ENCODE measurements around the gene PRPF40A. TPM values are rescaled to one million over a fixed set of nuclear protein-coding genes. Genes with fewer than 3 reads are reported as not detected.

The PRPF40A gene
- total and polyA plus RNA-seq, 2 of the 8 experiments (the other 6 are each of a cell fraction or from before 2014, with no cell fraction given) = 85.5 to 176 TPM

GRCh38 chr2:152738438-152738837 is 21.2 kb upstream of the PRPF40A start:
- Histone ChIP-seq H3K4ac (replicated peaks; ENCODE audit: insufficient read length, low read depth, low read length) (no peak overlapping the region), H3K23ac (ENCODE audit: insufficient read length) (no peak overlapping the region), H4K5ac (ENCODE audit: insufficient read length, low read depth, low read length) (no peak overlapping the region), H3K79me1 (ENCODE audit: low read depth, low read length) (no peaks in the 10 kb centered on the region; the same call in 1 of the 2 replicates), H2AK5ac (ENCODE audit: low read depth, low read length) (no peak overlapping the region), H3K79me2 (ENCODE audit: control insufficient read depth in 1 of 2, insufficient read depth in 2 of 2, low read length in 2 of 2) (peaks cover 0 to under 1% of the 10 kb centered on the region in 2 experiments; a peak in 1 of 4 replicates), H2BK15ac (ENCODE audit: low read length) (no peak overlapping the region), H4K91ac (replicated peaks; ENCODE audit: insufficient read length, low read length) (no peak overlapping the region), H3K18ac (ENCODE audit: extremely low read depth, low read length) (no peak overlapping the region), H3K14ac (ENCODE audit: insufficient read length) (no peak overlapping the region), H2BK12ac (ENCODE audit: low read depth, low read length) (no peak overlapping the region), H3K4me1 (replicated peaks in 1 of 4; ENCODE audit: control insufficient read depth in 3 of 4, insufficient read depth in 4 of 4, low read length in 3 of 4) (no peaks in the 10 kb centered on the region), H3K36me3 (ENCODE audit: control insufficient read depth in 2 of 4, insufficient read depth in 4 of 4, low read length in 3 of 4) (peaks cover 0 to 54% (median 28%) of the 10 kb centered on the region in 4 experiments; a peak in 7 of 8 replicates), H3K27me3 (replicated peaks in 1 of 4; ENCODE audit: control insufficient read depth in 3 of 4, extremely low read depth in 1 of 4, insufficient read depth in 3 of 4, low read length in 3 of 4) (no peaks in the 10 kb centered on the region), H3K27ac (ENCODE audit: low read depth, low read length) (no peak overlapping the region), H2BK5ac (ENCODE audit: low read depth, low read length) (no peak overlapping the region), H3K56ac (replicated peaks; ENCODE audit: insufficient read length, low read depth, low read length) (no peak overlapping the region), H2BK20ac (ENCODE audit: low read length) (no peak overlapping the region), H3K4me3 (ENCODE audit: extremely low read depth in 1 of 4, insufficient read depth in 2 of 4, low read depth in 3 of 4, low read length in 4 of 4) (no peak overlapping the region), H3K9me3 (ENCODE audit: insufficient read depth in 2 of 2, low read depth in 1 of 2, low read length in 1 of 2) (peaks cover 0 to 3% of the 10 kb centered on the region in 2 experiments; a peak in 1 of 4 replicates), H4K20me1 (replicated peaks in 1 of 2; ENCODE audit: control insufficient read depth in 1 of 2, insufficient read depth in 2 of 2, low read length in 2 of 2) (peaks cover 0 to 2% of the 10 kb centered on the region in 2 experiments), H2AFZ (ENCODE audit: low read length) (no peak overlapping the region), H3K23me2 (ENCODE audit: low read depth, low read length) (no peaks in the 10 kb centered on the region), H3K4me2 (ENCODE audit: insufficient read depth in 1 of 2, low read depth in 2 of 2, low read length in 2 of 2) (no peak overlapping the region), H3K9ac (replicated peaks in 1 of 4; ENCODE audit: extremely low read depth in 1 of 4, low read depth in 3 of 4, low read length in 3 of 4) (no peak overlapping the region), H2BK120ac (replicated peaks; ENCODE audit: low read depth, low read length) (no peak overlapping the region), H4K8ac (ENCODE audit: extremely low read depth, insufficient read depth, low read length) (no peak overlapping the region)
- 94% methylated on average over 2 of the region's 2 CpGs; no CpG with 5 or more reads in 1 of the 2 experiments for WGBS, 2 experiments (ENCODE audit: extremely low coverage in 1 of 2, insufficient coverage in 1 of 2, insufficient read length in 1 of 2, insufficient replicate concordance in 2 of 2, low coverage in 1 of 2, low lambda C conversion rate in 2 of 2, missing lambda C conversion rate in 1 of 2)
- ChIA-PET CTCF (ENCODE audit: partially characterized antibody) (interaction anchor here (0.6 kb wide), 1 partner anchor 269 kb away, joined by 3 read pairs; no protein-coding TSS in a partner anchor), POLR2A (ENCODE audit: partially characterized antibody) (interaction anchor here (0.7 to 0.8 kb wide), 2 partner anchors 9 to 22 kb away, joined by 3 read pairs; no protein-coding TSS in a partner anchor)
- TF ChIP-seq GTF2F1 (IDR thresholded peaks at IDR 0.05; ENCODE audit: borderline replicate concordance, low read depth, low read length) (no peak), EGR1 (IDR thresholded peaks at IDR 0.05; ENCODE audit: borderline replicate concordance, low read depth, low read length) (no peak), CHD1 (IDR thresholded peaks at IDR 0.05; ENCODE audit: low read depth, low read length) (no peak)
- DNase-seq (ENCODE audit: low read depth in 1 of 2, low spot score in 2 of 2) (no peak), FAIRE-seq (no peak)

All from H1 (cell line).